ENCODE measurements around the gene GNAQ.

Gene GNAQ

GRCh38 chr9:77807281-77807683, 224.3 kb downstream of the GNAQ start:
- peak overlapping the region; percentile 73 for H3K27ac ChIP-seq (ENCODE audit: low read depth, low read length)
- no peaks in the 10 kb centered on the region for H3K27me3 ChIP-seq (ENCODE audit: control insufficient read depth in 5 of 5, insufficient read depth in 4 of 5, low read length in 5 of 5)
- peaks cover 2 to 21% (median 17%) of the 10 kb centered on the region in 5 donors for H3K4me1 ChIP-seq (ENCODE audit: control insufficient read depth in 5 of 5, insufficient read depth in 5 of 5, low read length in 5 of 5)
- peaks cover 0 to 8% (median 7%) of the 10 kb centered on the region in 5 donors for H3K36me3 ChIP-seq (ENCODE audit: control insufficient read depth in 5 of 5, insufficient read depth in 5 of 5, low read length in 5 of 5)
- no peaks in the 10 kb centered on the region for H3K9me3 ChIP-seq (ENCODE audit: control insufficient read depth in 5 of 5, low read length in 5 of 5)
- peak overlapping the region in 1 of 5 donors; percentile 61 for H3K9ac ChIP-seq (ENCODE audit: low read length in 5 of 5)
- no peak overlapping the region for H3K4me3 ChIP-seq (ENCODE audit: low read depth in 1 of 5, low read length in 5 of 5)

- Histone ChIP-seq H3K36me3 (ENCODE audit: control insufficient read depth in 5 of 5, insufficient read depth in 5 of 5, low read length in 5 of 5) (peaks cover 0 to 7% (median 5%) of the 10 kb centered on the region in 5 donors), H3K4me1 (ENCODE audit: control insufficient read depth in 5 of 5, insufficient read depth in 5 of 5, low read length in 5 of 5) (peaks cover 2 to 21% (median 17%) of the 10 kb centered on the region in 5 donors), H3K9ac (ENCODE audit: low read length in 5 of 5) (peak overlapping the region in 1 of 5 donors; percentile 61), H3K27ac (ENCODE audit: low read depth, low read length) (peak overlapping the region; percentile 73), H3K9me3 (ENCODE audit: control insufficient read depth in 5 of 5, low read length in 5 of 5) (no peaks in the 10 kb centered on the region), H3K4me3 (ENCODE audit: low read depth in 1 of 5, low read length in 5 of 5) (no peak overlapping the region), H3K27me3 (ENCODE audit: control insufficient read depth in 5 of 5, insufficient read depth in 4 of 5, low read length in 5 of 5) (no peaks in the 10 kb centered on the region)
Observed at GRCh38 chr9:77806741-77807140, 224.9 kb downstream of the GNAQ start.

GRCh38 chr9:77805810-77806209, 225.8 kb downstream of the GNAQ start:
- Histone ChIP-seq H3K27me3 (ENCODE audit: control insufficient read depth in 5 of 5, insufficient read depth in 4 of 5, low read length in 5 of 5) (no peaks in the 10 kb centered on the region), H3K4me1 (ENCODE audit: control insufficient read depth in 5 of 5, insufficient read depth in 5 of 5, low read length in 5 of 5) (peaks cover 2 to 21% (median 17%) of the 10 kb centered on the region in 5 donors), H3K9me3 (ENCODE audit: control insufficient read depth in 5 of 5, low read length in 5 of 5) (no peaks in the 10 kb centered on the region), H3K4me3 (ENCODE audit: low read depth in 1 of 5, low read length in 5 of 5) (no peak overlapping the region), H3K27ac (ENCODE audit: low read depth, low read length) (no peak overlapping the region), H3K36me3 (ENCODE audit: control insufficient read depth in 5 of 5, insufficient read depth in 5 of 5, low read length in 5 of 5) (peaks cover 0 to 4% (median 2%) of the 10 kb centered on the region in 5 donors), H3K9ac (ENCODE audit: low read length in 5 of 5) (no peak overlapping the region)

GRCh38 chr9:77803423-77803822, 228.2 kb downstream of the GNAQ start:
- H3K4me3 ChIP-seq (ENCODE audit: low read depth in 1 of 5, low read length in 5 of 5): no peak overlapping the region
- no peaks in the 10 kb centered on the region for H3K36me3 ChIP-seq (ENCODE audit: control insufficient read depth in 5 of 5, insufficient read depth in 5 of 5, low read length in 5 of 5)
- no peaks in the 10 kb centered on the region for H3K9me3 ChIP-seq (ENCODE audit: control insufficient read depth in 5 of 5, low read length in 5 of 5)
- no peak overlapping the region for H3K9ac ChIP-seq (ENCODE audit: low read length in 5 of 5)
- peaks cover 2 to 32% (median 21%) of the 10 kb centered on the region in 5 donors for H3K4me1 ChIP-seq (ENCODE audit: control insufficient read depth in 5 of 5, insufficient read depth in 5 of 5, low read length in 5 of 5)
- no peaks in the 10 kb centered on the region for H3K27me3 ChIP-seq (ENCODE audit: control insufficient read depth in 5 of 5, insufficient read depth in 4 of 5, low read length in 5 of 5)
- no peak overlapping the region for H3K27ac ChIP-seq (ENCODE audit: low read depth, low read length)

- no peaks in the 10 kb centered on the region for H3K27me3 ChIP-seq (ENCODE audit: control insufficient read depth in 5 of 5, insufficient read depth in 4 of 5, low read length in 5 of 5)
- H3K36me3 ChIP-seq (ENCODE audit: control insufficient read depth in 5 of 5, insufficient read depth in 5 of 5, low read length in 5 of 5): no peaks in the 10 kb centered on the region
- no peak overlapping the region for H3K27ac ChIP-seq (ENCODE audit: low read depth, low read length)
- H3K4me1 ChIP-seq (ENCODE audit: control insufficient read depth in 5 of 5, insufficient read depth in 5 of 5, low read length in 5 of 5): peaks cover 2 to 35% (median 22%) of the 10 kb centered on the region in 5 donors
- no peaks in the 10 kb centered on the region for H3K9me3 ChIP-seq (ENCODE audit: control insufficient read depth in 5 of 5, low read length in 5 of 5)
- H3K9ac ChIP-seq (ENCODE audit: low read length in 5 of 5): no peak overlapping the region
- no peak overlapping the region for H3K4me3 ChIP-seq (ENCODE audit: low read depth in 1 of 5, low read length in 5 of 5)
Observed at GRCh38 chr9:77802515-77803293, 228.9 kb downstream of the GNAQ start.

- Histone ChIP-seq H3K27me3 (ENCODE audit: control insufficient read depth in 5 of 5, insufficient read depth in 4 of 5, low read length in 5 of 5) (no peaks in the 10 kb centered on the region), H3K9me3 (ENCODE audit: control insufficient read depth in 5 of 5, low read length in 5 of 5) (no peaks in the 10 kb centered on the region), H3K27ac (ENCODE audit: low read depth, low read length) (no peak overlapping the region), H3K4me1 (ENCODE audit: control insufficient read depth in 5 of 5, insufficient read depth in 5 of 5, low read length in 5 of 5) (peaks cover 2 to 33% (median 22%) of the 10 kb centered on the region in 5 donors), H3K4me3 (ENCODE audit: low read depth in 1 of 5, low read length in 5 of 5) (no peak overlapping the region), H3K36me3 (ENCODE audit: control insufficient read depth in 5 of 5, insufficient read depth in 5 of 5, low read length in 5 of 5) (no peaks in the 10 kb centered on the region), H3K9ac (ENCODE audit: low read length in 5 of 5) (no peak overlapping the region)
Observed at GRCh38 chr9:77802064-77802463, 229.5 kb downstream of the GNAQ start.

GRCh38 chr9:77800924-77801551, 230.6 kb downstream of the GNAQ start:
- peaks cover 0 to 23% (median 13%) of the 10 kb centered on the region in 5 donors for H3K4me1 ChIP-seq (ENCODE audit: control insufficient read depth in 5 of 5, insufficient read depth in 5 of 5, low read length in 5 of 5)
- H3K4me3 ChIP-seq (ENCODE audit: low read depth in 1 of 5, low read length in 5 of 5): no peak overlapping the region
- H3K9ac ChIP-seq (ENCODE audit: low read length in 5 of 5): no peak overlapping the region
- H3K27ac ChIP-seq (ENCODE audit: low read depth, low read length): no peak overlapping the region
- no peaks in the 10 kb centered on the region for H3K9me3 ChIP-seq (ENCODE audit: control insufficient read depth in 5 of 5, low read length in 5 of 5)
- no peaks in the 10 kb centered on the region for H3K27me3 ChIP-seq (ENCODE audit: control insufficient read depth in 5 of 5, insufficient read depth in 4 of 5, low read length in 5 of 5)
- peaks cover 0 to 3% (median 0%) of the 10 kb centered on the region in 5 donors for H3K36me3 ChIP-seq (ENCODE audit: control insufficient read depth in 5 of 5, insufficient read depth in 5 of 5, low read length in 5 of 5)

- H3K4me1 ChIP-seq (ENCODE audit: control insufficient read depth in 5 of 5, insufficient read depth in 5 of 5, low read length in 5 of 5): peaks cover 0 to 21% (median 15%) of the 10 kb centered on the region in 5 donors
- H3K9ac ChIP-seq (ENCODE audit: low read length in 5 of 5): peak overlapping the region in 1 of 5 donors; percentile 49
- no peaks in the 10 kb centered on the region for H3K9me3 ChIP-seq (ENCODE audit: control insufficient read depth in 5 of 5, low read length in 5 of 5)
- peaks cover 0 to 3% (median 0%) of the 10 kb centered on the region in 5 donors for H3K36me3 ChIP-seq (ENCODE audit: control insufficient read depth in 5 of 5, insufficient read depth in 5 of 5, low read length in 5 of 5)
- no peaks in the 10 kb centered on the region for H3K27me3 ChIP-seq (ENCODE audit: control insufficient read depth in 5 of 5, insufficient read depth in 4 of 5, low read length in 5 of 5)
- no peak overlapping the region for H3K4me3 ChIP-seq (ENCODE audit: low read depth in 1 of 5, low read length in 5 of 5)
- H3K27ac ChIP-seq (ENCODE audit: low read depth, low read length): peak overlapping the region; percentile 61
Observed at GRCh38 chr9:77798140-77798539, 233.5 kb downstream of the GNAQ start.

GRCh38 chr9:77794985-77795384, 236.6 kb downstream of the GNAQ start:
- peaks cover 0 to 12% (median 3%) of the 10 kb centered on the region in 5 donors for H3K36me3 ChIP-seq (ENCODE audit: control insufficient read depth in 5 of 5, insufficient read depth in 5 of 5, low read length in 5 of 5)
- H3K27ac ChIP-seq (ENCODE audit: low read depth, low read length): no peak overlapping the region
- H3K9ac ChIP-seq (ENCODE audit: low read length in 5 of 5): no peak overlapping the region
- H3K4me3 ChIP-seq (ENCODE audit: low read depth in 1 of 5, low read length in 5 of 5): no peak overlapping the region
- peaks cover 0 to 21% (median 15%) of the 10 kb centered on the region in 5 donors for H3K4me1 ChIP-seq (ENCODE audit: control insufficient read depth in 5 of 5, insufficient read depth in 5 of 5, low read length in 5 of 5)
- H3K27me3 ChIP-seq (ENCODE audit: control insufficient read depth in 5 of 5, insufficient read depth in 4 of 5, low read length in 5 of 5): no peaks in the 10 kb centered on the region
- no peaks in the 10 kb centered on the region for H3K9me3 ChIP-seq (ENCODE audit: control insufficient read depth in 5 of 5, low read length in 5 of 5)

GRCh38 chr9:77793849-77794248, 237.8 kb downstream of the GNAQ start:
- Histone ChIP-seq H3K36me3 (ENCODE audit: control insufficient read depth in 5 of 5, insufficient read depth in 5 of 5, low read length in 5 of 5) (peaks cover 0 to 12% (median 3%) of the 10 kb centered on the region in 5 donors), H3K9ac (ENCODE audit: low read length in 5 of 5) (no peak overlapping the region), H3K9me3 (ENCODE audit: control insufficient read depth in 5 of 5, low read length in 5 of 5) (no peaks in the 10 kb centered on the region), H3K4me3 (ENCODE audit: low read depth in 1 of 5, low read length in 5 of 5) (no peak overlapping the region), H3K27me3 (ENCODE audit: control insufficient read depth in 5 of 5, insufficient read depth in 4 of 5, low read length in 5 of 5) (no peaks in the 10 kb centered on the region), H3K27ac (ENCODE audit: low read depth, low read length) (peak overlapping the region; percentile 58), H3K4me1 (ENCODE audit: control insufficient read depth in 5 of 5, insufficient read depth in 5 of 5, low read length in 5 of 5) (peaks cover 0 to 20% (median 15%) of the 10 kb centered on the region in 5 donors)
